HEK293 (cell line): ENCODE results near the gene SH2D7.
A peak's percentile ranks its signal among the peaks of the same experiment; 100 is the strongest.

ENCODE experiments used
- AEBP2 ChIP-seq: fragments of 450-650 bp; formaldehyde crosslinking; IDR thresholded peaks from 2 replicates; pipeline ENCODE4 v1.5.1; 2016; ENCODE audit warnings: missing biosample characterization, missing genetic modification characterization, borderline replicate concordance
- BCL11A ChIP-seq: fragments of 450-650 bp; formaldehyde crosslinking; IDR thresholded peaks from 2 replicates; pipeline ENCODE4 v1.5.1; 2016; ENCODE audit warnings: low read depth, missing biosample characterization, missing genetic modification characterization
- GLIS1 ChIP-seq: fragments of 450-650 bp; formaldehyde crosslinking; IDR thresholded peaks from 2 replicates; pipeline ENCODE4 v1.5.1; 2016; ENCODE audit warnings: missing biosample characterization, missing genetic modification characterization
- IKZF3 ChIP-seq: fragments of 450-650 bp; IDR thresholded peaks from 2 replicates; pipeline ENCODE4 v1.5.0; 2018; ENCODE audit warnings: missing biosample characterization, mild to moderate bottlenecking, missing genetic modification characterization, moderate library complexity
- KLF1 ChIP-seq: fragments of 450-650 bp; formaldehyde crosslinking; IDR thresholded peaks from 2 replicates; pipeline ENCODE4 v1.5.1; 2016; ENCODE audit warnings: missing biosample characterization, missing genetic modification characterization
- WT1 ChIP-seq: fragments of 450-650 bp; formaldehyde crosslinking; IDR thresholded peaks from 2 replicates; pipeline ENCODE4 v1.5.1; 2016; ENCODE audit warnings: missing biosample characterization, missing genetic modification characterization
- ZBTB26 ChIP-seq: fragments of 450-650 bp; formaldehyde crosslinking; optimal IDR thresholded peaks from 2 replicates; pipeline ENCODE3; 2016; ENCODE audit warnings: missing biosample characterization, mild to moderate bottlenecking, missing genetic modification characterization
- ZNF114 ChIP-seq: fragments of 450-650 bp; formaldehyde crosslinking; IDR thresholded peaks from 2 replicates; pipeline ENCODE4 v1.5.0; 2017; ENCODE audit warnings: missing biosample characterization, missing genetic modification characterization
- ZNF133 ChIP-seq: fragments of 450-650 bp; formaldehyde crosslinking; IDR thresholded peaks from 2 replicates; pipeline ENCODE4 v1.5.1; 2016; ENCODE audit warnings: missing biosample characterization, missing genetic modification characterization
- ZNF211 ChIP-seq: fragments of 450-650 bp; formaldehyde crosslinking; IDR thresholded peaks from 2 replicates; pipeline ENCODE4 v1.5.1; 2016; ENCODE audit warnings: low read depth, missing biosample characterization, missing genetic modification characterization
- ZNF280C ChIP-seq: fragments of 450-650 bp; formaldehyde crosslinking; IDR thresholded peaks from 2 replicates; pipeline ENCODE4 v1.5.1; 2016; ENCODE audit warnings: missing biosample characterization, missing genetic modification characterization
- ZNF354C ChIP-seq: fragments of 450-650 bp; formaldehyde crosslinking; IDR thresholded peaks from 2 replicates; pipeline ENCODE4 v1.5.1; 2016; ENCODE audit warnings: missing biosample characterization, missing genetic modification characterization, low read depth, borderline replicate concordance
- ZNF391 ChIP-seq: fragments of 450-650 bp; formaldehyde crosslinking; IDR thresholded peaks from 2 replicates; pipeline ENCODE4 v1.5.1; 2016; ENCODE audit warnings: low read depth, missing biosample characterization, missing genetic modification characterization, borderline replicate concordance
- ZNF394 ChIP-seq: fragments of 450-650 bp; formaldehyde crosslinking; IDR thresholded peaks from 2 replicates; pipeline ENCODE4 v1.5.1; 2016; ENCODE audit warnings: missing biosample characterization, missing genetic modification characterization, mild to moderate bottlenecking, moderate library complexity, borderline replicate concordance
- ZNF423 ChIP-seq: fragments of 450-650 bp; formaldehyde crosslinking; IDR thresholded peaks from 2 replicates; pipeline ENCODE4 v1.5.1; 2016; ENCODE audit warnings: missing biosample characterization, missing genetic modification characterization
- ZNF48 ChIP-seq: fragments of 450-650 bp; formaldehyde crosslinking; IDR thresholded peaks from 2 replicates; pipeline ENCODE4 v1.5.1; 2016; ENCODE audit warnings: missing biosample characterization, missing genetic modification characterization
- ZNF530 ChIP-seq: fragments of 450-650 bp; formaldehyde crosslinking; IDR thresholded peaks from 2 replicates; pipeline ENCODE4 v1.5.1; 2016; ENCODE audit warnings: low read depth, missing biosample characterization, missing genetic modification characterization
- ZNF558 ChIP-seq: fragments of 450-650 bp; formaldehyde crosslinking; IDR thresholded peaks from 2 replicates; pipeline ENCODE4 v1.5.1; 2016; ENCODE audit warnings: missing biosample characterization, missing genetic modification characterization
- ZNF610 ChIP-seq: fragments of 450-650 bp; formaldehyde crosslinking; IDR thresholded peaks from 2 replicates; pipeline ENCODE4 v1.5.1; 2016; ENCODE audit warnings: missing biosample characterization, missing genetic modification characterization, borderline replicate concordance
- ZNF639 ChIP-seq: fragments of 450-650 bp; formaldehyde crosslinking; IDR thresholded peaks from 2 replicates; pipeline ENCODE4 v1.5.1; 2016; ENCODE audit warnings: missing biosample characterization, missing genetic modification characterization
- ZNF664 ChIP-seq: fragments of 450-650 bp; formaldehyde crosslinking; IDR thresholded peaks from 2 replicates; pipeline ENCODE4 v1.5.1; 2016; ENCODE audit warnings: missing biosample characterization, missing genetic modification characterization
- ZNF776 ChIP-seq: fragments of 450-650 bp; formaldehyde crosslinking; IDR thresholded peaks from 2 replicates; pipeline ENCODE4 v1.5.0; 2017; ENCODE audit warnings: missing biosample characterization, missing genetic modification characterization, borderline replicate concordance
- ZNF791 ChIP-seq: fragments of 450-650 bp; formaldehyde crosslinking; IDR thresholded peaks from 2 replicates; pipeline ENCODE4 v1.5.1; 2016; ENCODE audit warnings: missing biosample characterization, missing genetic modification characterization
- ZNF843 ChIP-seq: fragments of 450-650 bp; formaldehyde crosslinking; IDR thresholded peaks from 2 replicates; pipeline ENCODE4 v1.5.1; 2016; ENCODE audit warnings: missing biosample characterization, missing genetic modification characterization
- ZSCAN18 ChIP-seq: fragments of 450-650 bp; formaldehyde crosslinking; IDR thresholded peaks from 2 replicates; pipeline ENCODE4 v1.5.1; 2016; ENCODE audit warnings: missing biosample characterization, missing genetic modification characterization
- ZSCAN5A ChIP-seq: fragments of 450-650 bp; formaldehyde crosslinking; IDR thresholded peaks from 2 replicates; pipeline ENCODE4 v1.5.1; 2016; ENCODE audit warnings: missing biosample characterization, missing genetic modification characterization

Gene SH2D7

GRCh38 chr15:78077053-78077870 lies 15.1 kb upstream of the SH2D7 start, which contains the start of gene TBC1D2B (continued):
- TF ChIP-seq ZNF391 = peak; percentile 62; the same call in 1 of the 2 replicates
- no peak for TF ChIP-seq ZSCAN5A (tag by site-specific recombination)
- TF ChIP-seq ZNF843 (tag by site-specific recombination) = no peak
- TF ChIP-seq ZNF211 (tag by site-specific recombination) = no peak
- peak; percentile 76; the same call in 1 of the 2 replicates for TF ChIP-seq ZNF394 (tag by site-specific recombination)
- TF ChIP-seq ZNF530 = no peak
- TF ChIP-seq ZNF610 (tag by site-specific recombination) = 0 out of 2 replicates have a peak, but pooled peaks have one; percentile 45
- TF ChIP-seq ZNF48 (tag by site-specific recombination) = no peak
- no peak for TF ChIP-seq ZNF776 (tag by site-specific recombination)
- peak; percentile 63 for TF ChIP-seq KLF1 (tag by site-specific recombination)
- TF ChIP-seq ZNF558 (tag by site-specific recombination) = no peak
- TF ChIP-seq ZNF354C (tag by site-specific recombination) = no peak
- TF ChIP-seq ZNF133 (tag by site-specific recombination) = no peak
- no peak for TF ChIP-seq AEBP2 (tag by site-specific recombination)
- no peak for TF ChIP-seq ZNF423 (tag by site-specific recombination)
- no peak for TF ChIP-seq ZNF639
- no peak for TF ChIP-seq ZNF791 (tag by site-specific recombination)
- no peak for TF ChIP-seq ZNF280C
- no peak for TF ChIP-seq ZNF114
- TF ChIP-seq BCL11A (tag by site-specific recombination) = 0 out of 2 replicates have a peak, but pooled peaks have one; percentile 53
- TF ChIP-seq ZNF664 (tag by site-specific recombination) = no peak
- peak; percentile 98 for TF ChIP-seq ZBTB26 (tag by site-specific recombination)
- TF ChIP-seq ZSCAN18 (tag by site-specific recombination) = no peak
- no peak for TF ChIP-seq WT1 (tag by site-specific recombination)
- no peak for TF ChIP-seq IKZF3
- peak; percentile 74 for TF ChIP-seq GLIS1 (tag by site-specific recombination)
